ENCODE results near the gene XRCC6.

- TF ChIP-seq CTCF (IDR thresholded peaks at IDR 0.05) (no peak), POLR2A (IDR thresholded peaks at IDR 0.05) (no peak)
Observed at GRCh38 chr22:41658869-41659268, 37.8 kb downstream of the XRCC6 start.

Measured in adrenal gland (tissue), 5 donors.